Activated CD4-positive, alpha-beta T cell treated with anti-CD3 and anti-CD28 coated beads, Interleukin-2, amount 10 ng/mL, durations not matched to agents 7 days and 5 days (primary cell): ENCODE data around the gene RNF222. TPM values are rescaled to one million over a fixed set of nuclear protein-coding genes. Genes with fewer than 3 reads are reported as not detected.
"Not testable (repeated sequence)": the region's sequence is repeated elsewhere in the genome, so short reads cannot be mapped to it uniquely, and the experiment has no call there.

ENCODE experiments used
- CTCF ChIA-PET: fragments of 350-600 bp; sonication (Branson Sonifier 250); formaldehyde crosslinking; loops from one replicate; lab custom pipeline; 2021; ENCODE audit warnings: antibody characterized with exemption; lab: Charles Lee
- POLR2A ChIA-PET: fragments of 350-600 bp; sonication (Branson Sonifier 250); formaldehyde crosslinking; loops from one replicate; lab custom pipeline; 2021; ENCODE audit warnings: antibody characterized with exemption; lab: Charles Lee
- DNase-seq: peaks from one replicate; pipeline ENCODE4 v3.0.0-alpha.2; 2020
- H3K27ac Mint-ChIP-seq: one replicate; pipeline ENCODE4 v1.8.0; 2021; ENCODE audit warnings: mild to moderate bottlenecking, moderate library complexity, mixed read lengths
- H3K27me3 Mint-ChIP-seq: one replicate; pipeline ENCODE4 v1.8.0; 2021; ENCODE audit warnings: mixed read lengths
- H3K36me3 Mint-ChIP-seq: one replicate; pipeline ENCODE4 v1.8.0; 2021; ENCODE audit warnings: low read depth, mixed read lengths
- H3K4me1 Mint-ChIP-seq: one replicate; pipeline ENCODE4 v1.8.0; 2021; ENCODE audit warnings: mixed read lengths
- H3K4me3 Mint-ChIP-seq: one replicate; pipeline ENCODE4 v1.8.0; 2021; ENCODE audit warnings: mild to moderate bottlenecking, moderate library complexity, mixed read lengths
- H3K9me3 Mint-ChIP-seq: one replicate; pipeline ENCODE4 v1.8.0; 2021; ENCODE audit warnings: mixed read lengths
- total RNA-seq, 2 experiments: library from RNA; stranded (reverse); gene quantifications; one replicate each; pipeline ENCODE4 v1.2.3, GENCODE V29; 2021

Gene RNF222
- total RNA-seq, 2 experiments from 2014 or later: 0.10 to 0.12 TPM

DNA sequence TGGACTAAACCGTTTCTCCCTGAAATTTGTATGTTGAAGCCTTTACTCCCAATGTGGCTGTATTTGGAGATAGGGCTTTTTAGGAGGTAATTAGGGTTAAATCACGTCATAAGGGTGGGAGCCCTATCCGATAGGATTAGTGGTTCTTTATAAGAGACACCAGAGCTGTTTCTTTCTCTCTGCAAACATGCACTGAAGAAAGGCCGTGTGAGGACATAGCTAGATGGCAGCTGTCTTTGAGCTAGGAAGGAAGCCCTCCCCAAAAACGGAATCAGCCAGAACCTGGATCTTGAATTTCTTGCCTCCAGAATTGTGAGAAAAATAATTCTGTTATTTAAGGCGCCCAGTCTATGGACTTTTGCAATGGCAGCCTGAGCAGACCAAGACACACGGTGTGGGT lies 43.9 kb downstream of the RNF222 start:
- Mint-ChIP-seq H3K36me3 (no peaks in the 10 kb centered on the region), H3K4me1 (no peaks in the 10 kb centered on the region), H3K27me3 (peaks cover 2% of the 10 kb centered on the region), H3K9me3 (no peaks in the 10 kb centered on the region), H3K27ac (no peak overlapping the region), H3K4me3 (no peak overlapping the region)
- CTCF ChIA-PET: interaction anchor here (0.8 kb wide), 1 partner anchor 21 kb away, joined by 3 read pairs; no protein-coding TSS in a partner anchor
- DNase-seq: no peak
- POLR2A ChIA-PET: no interaction called here

DNA sequence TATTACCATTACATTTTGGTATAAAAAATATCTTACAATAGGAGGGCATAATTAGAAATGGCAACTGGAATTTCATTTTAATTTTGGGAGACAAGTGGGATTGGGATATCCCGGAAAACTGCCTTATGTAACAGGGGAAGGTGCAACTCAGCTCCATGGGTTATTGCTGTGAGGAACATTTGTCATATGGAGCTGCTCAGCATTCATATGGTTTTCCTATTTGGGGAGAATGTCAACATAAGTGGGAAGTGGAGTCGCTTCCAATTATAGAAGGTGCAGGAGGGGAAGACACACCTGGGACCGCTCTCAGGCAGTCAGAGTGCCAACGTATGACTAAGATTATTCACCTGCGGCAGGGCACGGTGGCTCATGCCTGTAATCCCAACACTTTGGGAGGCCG lies 47.3 kb downstream of the RNF222 start:
- Mint-ChIP-seq H3K36me3 (no peaks in the 10 kb centered on the region), H3K27ac (no peak overlapping the region)

DNA sequence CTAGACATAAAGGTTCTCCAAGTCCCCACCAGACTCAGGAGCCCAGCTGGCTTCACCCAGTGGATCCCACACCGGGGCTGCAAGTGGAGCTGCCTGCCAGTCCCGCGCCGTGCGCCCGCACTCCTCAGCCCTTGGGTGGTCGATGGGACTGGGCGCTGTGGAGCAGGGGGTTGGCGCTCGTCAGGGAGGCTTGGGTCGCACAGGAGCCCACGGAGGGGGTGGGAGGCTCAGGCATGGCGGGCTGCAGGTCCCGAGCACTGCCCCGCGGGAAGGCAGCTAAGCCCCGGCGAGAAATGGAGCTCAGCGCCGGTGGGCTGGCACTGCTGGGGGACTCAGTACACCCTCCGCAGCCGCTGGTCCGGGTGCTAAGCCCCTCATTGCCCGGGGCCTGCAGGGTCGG lies 50.6 kb downstream of the RNF222 start:
- H3K27ac Mint-ChIP-seq, DNase-seq, H3K4me3 Mint-ChIP-seq, H3K9me3 Mint-ChIP-seq, H3K36me3 Mint-ChIP-seq, H3K4me1 Mint-ChIP-seq, CTCF ChIA-PET, POLR2A ChIA-PET: not testable (repeated sequence)
- peaks cover 26% of the 10 kb centered on the region for H3K27me3 Mint-ChIP-seq

More for the DNA sequence above, 47.3 kb downstream of the RNF222 start:
- Mint-ChIP-seq H3K9me3 (no peaks in the 10 kb centered on the region), H3K27me3 (peaks cover 24% of the 10 kb centered on the region), H3K4me3 (no peak overlapping the region), H3K4me1 (no peaks in the 10 kb centered on the region)
- POLR2A ChIA-PET: no interaction called here
- no peak for DNase-seq
- CTCF ChIA-PET: interaction anchor here (0.7 to 1.2 kb wide), 2 partner anchors 15 to 189 kb away, joined by 3 read pairs; no protein-coding TSS in a partner anchor

DNA sequence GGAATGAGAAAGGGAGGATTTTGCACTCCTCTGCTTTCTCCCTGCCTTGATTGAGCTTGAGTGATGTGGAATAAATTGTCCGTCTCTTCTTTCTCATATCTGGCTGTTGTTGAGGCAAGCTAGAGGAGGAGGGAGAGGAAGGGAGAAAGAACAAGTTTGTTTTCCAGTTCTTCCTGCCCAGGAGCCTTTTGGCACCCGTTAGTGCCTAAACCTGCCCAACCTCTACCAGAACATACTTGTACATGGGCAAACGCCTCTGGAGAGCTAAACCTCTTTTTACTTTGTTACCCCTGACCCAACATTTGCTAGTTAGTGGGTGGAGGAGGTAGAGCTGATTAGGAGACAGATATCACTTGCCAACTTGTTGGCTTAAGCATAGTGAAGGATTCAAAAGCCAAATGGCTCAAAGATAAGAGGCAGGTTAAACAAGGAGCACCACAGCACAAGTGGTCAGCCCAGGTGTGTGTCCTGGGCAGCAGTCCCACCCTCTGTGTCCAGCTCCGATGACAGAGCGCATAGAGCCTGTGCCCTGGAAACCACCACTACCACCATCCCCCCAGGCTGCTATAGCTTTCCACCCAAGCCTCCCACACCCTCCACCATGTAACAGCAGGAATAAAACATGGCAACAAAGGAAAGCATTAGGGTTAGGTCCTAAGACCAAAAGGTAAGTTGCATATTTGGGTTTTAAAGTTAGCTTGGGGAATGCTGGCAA lies 51.5 kb downstream of the RNF222 start:
- Mint-ChIP-seq H3K27ac (no peak overlapping the region), H3K4me3 (no peak overlapping the region), H3K4me1 (peaks cover 7% of the 10 kb centered on the region), H3K27me3 (peaks cover 26% of the 10 kb centered on the region), H3K36me3 (no peaks in the 10 kb centered on the region), H3K9me3 (no peaks in the 10 kb centered on the region)
- ChIA-PET POLR2A (no interaction called here), CTCF (no interaction called here)
- DNase-seq: no peak

DNA sequence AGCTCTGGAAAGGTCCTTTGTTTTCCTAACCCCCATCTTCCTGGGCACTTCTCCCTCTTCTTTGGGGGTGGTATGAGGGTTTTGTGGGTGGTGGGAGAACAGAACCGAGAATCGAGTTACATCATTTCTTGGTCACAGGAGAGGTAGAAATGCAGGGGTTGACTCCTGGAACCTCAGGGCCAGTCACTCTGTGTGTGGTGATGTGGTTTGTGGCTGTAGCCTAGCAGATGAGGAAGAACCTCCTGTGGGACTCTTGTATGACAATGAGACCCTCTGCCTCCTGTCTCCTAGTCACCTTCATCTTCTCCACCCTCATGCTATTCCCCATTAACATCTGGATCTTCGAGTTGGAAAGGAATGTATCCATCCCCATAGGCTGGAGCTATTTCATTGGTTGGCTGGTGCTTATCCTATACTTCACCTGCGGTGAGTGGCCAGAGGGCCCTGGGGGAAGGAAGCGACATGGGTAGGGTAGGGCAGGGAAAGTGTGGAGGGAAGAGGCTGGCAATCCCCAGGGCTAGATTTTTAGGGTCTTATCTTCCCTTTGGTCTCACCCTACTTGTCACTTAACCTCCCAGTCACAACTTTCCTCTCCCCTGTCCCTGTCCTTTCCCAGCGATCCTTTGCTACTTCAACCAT lies 52.5 kb downstream of the RNF222 start:
- CTCF ChIA-PET: interaction anchor here (1.1 kb wide), 1 partner anchor 38 kb away, joined by 3 read pairs; no protein-coding TSS in a partner anchor
- Mint-ChIP-seq H3K4me3 (no peak overlapping the region), H3K27me3 (peaks cover 24% of the 10 kb centered on the region), H3K9me3 (no peaks in the 10 kb centered on the region), H3K36me3 (no peaks in the 10 kb centered on the region), H3K27ac (no peak overlapping the region), H3K4me1 (peaks cover 7% of the 10 kb centered on the region)
- POLR2A ChIA-PET: no interaction called here
- DNase-seq: no peak

DNA sequence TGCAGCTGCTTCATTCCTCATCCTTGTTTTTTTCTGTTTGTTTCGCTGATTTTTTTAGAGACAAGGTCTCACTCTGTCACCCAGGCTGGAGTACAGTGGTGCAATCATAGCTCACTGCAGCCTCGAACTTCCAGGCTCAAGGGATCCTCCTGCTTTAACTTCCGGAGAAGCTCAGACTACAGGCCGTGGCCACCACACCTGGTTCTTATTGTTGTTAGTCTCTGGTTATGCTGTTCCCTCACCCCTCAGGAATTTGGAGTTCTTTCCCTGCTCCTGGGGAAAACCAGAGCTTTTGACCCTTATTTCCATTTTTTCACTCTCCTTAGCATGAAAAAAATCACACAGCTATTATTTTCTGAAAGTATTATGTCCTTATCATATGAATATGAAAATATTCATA lies 56.2 kb downstream of the RNF222 start:
- Mint-ChIP-seq H3K4me1 (peaks cover 16% of the 10 kb centered on the region), H3K9me3 (no peaks in the 10 kb centered on the region), H3K27ac (no peak overlapping the region), H3K36me3 (no peaks in the 10 kb centered on the region), H3K4me3 (no peak overlapping the region), H3K27me3 (peaks cover 12% of the 10 kb centered on the region)
- no peak for DNase-seq
- CTCF ChIA-PET: no interaction called here
- POLR2A ChIA-PET: no interaction called here

Other genes with a start within 250 kb of the RNF222 start
- gene PER1, start 245.4 kb downstream of the RNF222 start, total RNA-seq: 10 to 100 TPM; 26.9 to 28.7 TPM
- gene VAMP2, start 234.9 kb downstream of the RNF222 start, total RNA-seq: 10 to 100 TPM; 71.1 to 79.1 TPM
- 10 to 100 TPM; 34.8 to 37.2 TPM for gene TMEM107, start 221.4 kb downstream of the RNF222 start, total RNA-seq
- 10 to 100 TPM; 12.2 to 12.9 TPM for gene BORCS6, start 207.6 kb downstream of the RNF222 start, total RNA-seq
- gene AURKB, start 187.3 kb downstream of the RNF222 start, total RNA-seq: 100 to 1,000 TPM; 188 to 224 TPM
- gene CTC1, start 149.8 kb downstream of the RNF222 start, total RNA-seq: 100 to 1,000 TPM; 125 to 126 TPM
- 10 to 100 TPM; 54.0 to 60.4 TPM for gene PFAS, start 148.5 kb downstream of the RNF222 start, total RNA-seq
- gene RANGRF, start 109.2 kb downstream of the RNF222 start, total RNA-seq: 10 to 100 TPM; 41.2 to 48.9 TPM
- 10 to 100 TPM; 11.7 to 12.4 TPM for gene SLC25A35, start 102.4 kb downstream of the RNF222 start, total RNA-seq
- gene ARHGEF15, start 87.6 kb downstream of the RNF222 start, total RNA-seq: not detected
- not detected for gene ODF4, start 58.0 kb downstream of the RNF222 start, total RNA-seq
- gene RPL26, start 14.6 kb downstream of the RNF222 start, total RNA-seq: 1,000 to 10,000 TPM; 2,050 to 2,305 TPM
- 10 to 100 TPM; 59.7 to 65.5 TPM for gene NDEL1, start 38.1 kb upstream of the RNF222 start, total RNA-seq
- gene MYH10, start 232.9 kb upstream of the RNF222 start, total RNA-seq: 10 to 100 TPM in 1 of 2 experiments, 1 to 10 TPM in 1; 8.3 to 10.3 TPM